Astrocyte (in vitro differentiated cells and primary cell): ENCODE results near the gene GP9. TPM values are rescaled to one million over a fixed set of nuclear protein-coding genes. Genes with fewer than 3 reads are reported as not detected.
A peak's percentile ranks its signal among the peaks of the same experiment; 100 is the strongest.

Experiments used
- DNase-seq: peaks from one replicate; pipeline ENCODE4 v3.0.0-alpha.2; 2010; ENCODE audit warnings: low read depth
- FAIRE-seq: peaks from 2 replicates; lab custom pipeline; 2011; peaks lifted over from hg19 to GRCh38; lab: Jason Lieb, UNC
- H2AFZ ChIP-seq: 2 replicates; pipeline ENCODE4 v1.6.0; 2012; ENCODE audit warnings: low read depth, low read length, inconsistent platforms
- H3K27ac ChIP-seq: 2 replicates; pipeline ENCODE4 v1.5.1; 2011; ENCODE audit warnings: low read depth, low read length, inconsistent platforms
- H3K27me3 ChIP-seq: 2 replicates; pipeline ENCODE4 v1.6.0; 2011; ENCODE audit warnings: low read length, inconsistent platforms; ENCODE audit not compliant: insufficient read depth
- H3K36me3 ChIP-seq: 2 replicates; pipeline ENCODE4 v1.5.1; 2011; ENCODE audit warnings: low read length, inconsistent platforms; ENCODE audit not compliant: insufficient read depth
- H3K4me1 ChIP-seq: 2 replicates; pipeline ENCODE4 v1.5.1; 2011; ENCODE audit warnings: low read length, inconsistent platforms; ENCODE audit not compliant: insufficient read depth
- H3K4me2 ChIP-seq: 2 replicates; pipeline ENCODE4 v1.6.0; 2012; ENCODE audit warnings: low read length, inconsistent platforms
- H3K4me3 ChIP-seq: 2 replicates; pipeline ENCODE4 v1.5.1; 2011; ENCODE audit warnings: low read depth, mild to moderate bottlenecking, low read length, inconsistent platforms; ENCODE audit not compliant: insufficient read depth
- H3K79me2 ChIP-seq: 2 replicates; pipeline ENCODE4 v1.6.0; 2012; ENCODE audit warnings: mild to moderate bottlenecking, low read length, inconsistent platforms; ENCODE audit not compliant: insufficient read depth
- H3K9ac ChIP-seq: 2 replicates; pipeline ENCODE4 v1.6.0; 2012; ENCODE audit warnings: mild to moderate bottlenecking, low read length, inconsistent platforms
- H3K9me3 ChIP-seq: 2 replicates; pipeline ENCODE4 v1.5.1; 2012; ENCODE audit warnings: low read depth, mild to moderate bottlenecking, low read length, inconsistent platforms; ENCODE audit not compliant: insufficient read depth
- H4K20me1 ChIP-seq: 2 replicates; pipeline ENCODE4 v1.6.0; 2012; ENCODE audit warnings: low read length, inconsistent platforms; ENCODE audit not compliant: insufficient read depth
- H3K27ac Mint-ChIP-seq: one replicate; pipeline ENCODE4 v1.8.0; 2021; ENCODE audit warnings: mild to moderate bottlenecking, mixed read lengths; ENCODE audit not compliant: unreplicated experiment
- H3K27me3 Mint-ChIP-seq: one replicate; pipeline ENCODE4 v1.8.0; 2021; ENCODE audit warnings: low read depth, mixed read lengths; ENCODE audit not compliant: unreplicated experiment
- H3K36me3 Mint-ChIP-seq: one replicate; pipeline ENCODE4 v1.8.0; 2021; ENCODE audit warnings: low read depth, mixed read lengths; ENCODE audit not compliant: unreplicated experiment
- H3K4me1 Mint-ChIP-seq: one replicate; pipeline ENCODE4 v1.8.0; 2021; ENCODE audit warnings: low read depth, mixed read lengths; ENCODE audit not compliant: unreplicated experiment
- H3K4me3 Mint-ChIP-seq: one replicate; pipeline ENCODE4 v1.8.0; 2021; ENCODE audit warnings: mild to moderate bottlenecking, moderate library complexity, mixed read lengths; ENCODE audit not compliant: unreplicated experiment
- H3K9me3 Mint-ChIP-seq: one replicate; pipeline ENCODE4 v1.8.0; 2021; ENCODE audit warnings: mild to moderate bottlenecking, mixed read lengths; ENCODE audit not compliant: unreplicated experiment
- CTCF ChIP-seq: IDR thresholded peaks from 2 replicates; pipeline ENCODE4 v1.5.1; 2011; ENCODE audit warnings: low read depth, mild to moderate bottlenecking, inconsistent platforms, low read length, moderate library complexity; ENCODE audit not compliant: insufficient read depth
- EZH2 ChIP-seq: IDR thresholded peaks from 2 replicates; pipeline ENCODE4 v1.6.1; 2012; ENCODE audit warnings: mild to moderate bottlenecking, low read length, inconsistent platforms; ENCODE audit not compliant: insufficient read depth
- total RNA-seq: library from RNA; stranded (reverse); gene quantifications from 2 replicates; pipeline ENCODE4 v1.2.1, GENCODE V29; 2021

Gene GP9
- total RNA-seq, 1 donor from 2014 or later = not detected

GRCh38 chr3:129040039-129040336 is 20.6 kb upstream of the GP9 start:
- H3K4me2 ChIP-seq = no peak overlapping the region
- no peak for FAIRE-seq
- peaks cover 33% of the 10 kb centered on the region for H3K27me3 Mint-ChIP-seq
- no peak for DNase-seq
- H3K27ac Mint-ChIP-seq = peak overlapping the region; percentile 58
- peaks cover 3% of the 10 kb centered on the region for H3K27me3 ChIP-seq
- H3K36me3 ChIP-seq = no peaks in the 10 kb centered on the region
- H2AFZ ChIP-seq = no peak overlapping the region
- H3K27ac ChIP-seq = no peak overlapping the region
- no peak overlapping the region for H3K4me3 ChIP-seq
- H4K20me1 ChIP-seq = no peaks in the 10 kb centered on the region
- no peak for TF ChIP-seq CTCF
- TF ChIP-seq EZH2 = no peak
- peaks cover 2% of the 10 kb centered on the region for H3K36me3 Mint-ChIP-seq
- no peak overlapping the region for H3K4me3 Mint-ChIP-seq
- no peaks in the 10 kb centered on the region for H3K4me1 Mint-ChIP-seq
- H3K4me1 ChIP-seq = no peaks in the 10 kb centered on the region
- peaks cover 4% of the 10 kb centered on the region for H3K9me3 ChIP-seq
- H3K9ac ChIP-seq = no peak overlapping the region
- H3K9me3 Mint-ChIP-seq = peaks cover 16% of the 10 kb centered on the region
- no peaks in the 10 kb centered on the region for H3K79me2 ChIP-seq

GRCh38 chr3:129040579-129041300 is 19.8 kb upstream of the GP9 start:
- FAIRE-seq = no peak
- no peaks in the 10 kb centered on the region for H3K36me3 ChIP-seq
- H3K27ac Mint-ChIP-seq = no peak overlapping the region

More at GRCh38 chr3:129040579-129041300, 19.8 kb upstream of the GP9 start:
- H3K4me3 Mint-ChIP-seq = no peak overlapping the region
- no peak overlapping the region for H3K9ac ChIP-seq
- no peaks in the 10 kb centered on the region for H3K4me1 Mint-ChIP-seq
- H3K36me3 Mint-ChIP-seq = peaks cover 2% of the 10 kb centered on the region
- peaks cover 4% of the 10 kb centered on the region for H3K9me3 ChIP-seq
- no peak overlapping the region for H3K4me3 ChIP-seq
- TF ChIP-seq CTCF (no peak), EZH2 (no peak)
- H3K27ac ChIP-seq = no peak overlapping the region
- peaks cover 7% of the 10 kb centered on the region for H3K27me3 ChIP-seq
- no peak overlapping the region for H2AFZ ChIP-seq
- no peaks in the 10 kb centered on the region for H4K20me1 ChIP-seq
- peaks cover 18% of the 10 kb centered on the region for H3K9me3 Mint-ChIP-seq
- no peak for DNase-seq
- peaks cover 32% of the 10 kb centered on the region for H3K27me3 Mint-ChIP-seq
- no peak overlapping the region for H3K4me2 ChIP-seq
- no peaks in the 10 kb centered on the region for H3K4me1 ChIP-seq
- H3K79me2 ChIP-seq = no peaks in the 10 kb centered on the region
